Measurements from ENCODE around the gene FCAMR. TPM values are rescaled to one million over a fixed set of nuclear protein-coding genes. Genes with fewer than 3 reads are reported as not detected.

Gene FCAMR
- polyA plus RNA-seq, 3 donors = not detected

- 88% methylated on average over 2 of the region's 3 CpGs for WGBS (ENCODE audit: insufficient coverage)
- H3K79me2 ChIP-seq (ENCODE audit: insufficient read depth, low read length) = no peaks in the 10 kb centered on the region
- TF ChIP-seq CTCF (IDR thresholded peaks at IDR 0.05) = peak; percentile 58
- H3K27me3 ChIP-seq (ENCODE audit: control insufficient read depth in 2 of 2, insufficient read depth in 2 of 2, low read length in 2 of 2) = peaks cover 0 to 4% of the 10 kb centered on the region in 2 donors
- H3K27ac ChIP-seq (ENCODE audit: low read depth in 1 of 2, low read length in 2 of 2) = no peak overlapping the region
- Mint-ChIP-seq H3K9me3 (no peaks in the 10 kb centered on the region), H3K4me3 (no peak overlapping the region), H3K27me3 (ENCODE audit: low read depth in 3 of 3) (peaks cover 9 to 15% (median 12%) of the 10 kb centered on the region in 3 donors), H3K36me3 (no peaks in the 10 kb centered on the region), H3K27ac (no peak overlapping the region), H3K4me1 (no peaks in the 10 kb centered on the region)
- no peak overlapping the region for H3K9ac ChIP-seq (ENCODE audit: insufficient read depth, low read length, poor library complexity, severe bottlenecking)
- H3K4me1 ChIP-seq (ENCODE audit: control insufficient read depth in 1 of 2, insufficient read depth in 2 of 2, low read length in 2 of 2) = no peaks in the 10 kb centered on the region
- H3K4me2 ChIP-seq (replicated peaks; ENCODE audit: extremely low read depth, low read length, poor library complexity, severe bottlenecking) = no peak overlapping the region
- H3K9me3 ChIP-seq (replicated peaks in 1 of 2; ENCODE audit: control insufficient read depth in 1 of 2, insufficient read depth in 1 of 2, low read length in 2 of 2) = no peaks in the 10 kb centered on the region
- DNase-seq = peak; percentile 6 to 20 (median 13)
- intact Hi-C loops (cut with micrococcal nuclease) = loop anchor here (2.0 to 10.0 kb wide), 4 partner anchors 42 to 347 kb away; no protein-coding TSS in a partner anchor
- no peaks in the 10 kb centered on the region for H3K36me3 ChIP-seq (replicated peaks in 1 of 2; ENCODE audit: control insufficient read depth in 1 of 2, insufficient read depth in 2 of 2, low read length in 2 of 2)
- H4K20me1 ChIP-seq (ENCODE audit: insufficient read depth, low read length) = no peaks in the 10 kb centered on the region
- no peak overlapping the region for H3K4me3 ChIP-seq (replicated peaks in 1 of 3; ENCODE audit: low read depth in 2 of 3, low read length in 3 of 3)
- no peak overlapping the region for H2AFZ ChIP-seq (ENCODE audit: insufficient read depth, low read depth, low read length, poor library complexity, severe bottlenecking)
These were observed 9.3 kb upstream of the FCAMR start for GRCh38 chr1:206979379-206980043.

- Histone ChIP-seq H2AFZ (ENCODE audit: insufficient read depth, low read depth, low read length, poor library complexity, severe bottlenecking) (no peak overlapping the region), H3K27me3 (ENCODE audit: control insufficient read depth in 2 of 2, insufficient read depth in 2 of 2, low read length in 2 of 2) (peaks cover 0 to under 1% of the 10 kb centered on the region in 2 donors), H3K9ac (ENCODE audit: insufficient read depth, low read length, poor library complexity, severe bottlenecking) (no peak overlapping the region), H3K4me1 (ENCODE audit: control insufficient read depth in 1 of 2, insufficient read depth in 2 of 2, low read length in 2 of 2) (no peaks in the 10 kb centered on the region), H3K79me2 (ENCODE audit: insufficient read depth, low read length) (no peaks in the 10 kb centered on the region), H3K9me3 (replicated peaks in 1 of 2; ENCODE audit: control insufficient read depth in 1 of 2, insufficient read depth in 1 of 2, low read length in 2 of 2) (no peaks in the 10 kb centered on the region), H4K20me1 (ENCODE audit: insufficient read depth, low read length) (no peaks in the 10 kb centered on the region), H3K36me3 (replicated peaks in 1 of 2; ENCODE audit: control insufficient read depth in 1 of 2, insufficient read depth in 2 of 2, low read length in 2 of 2) (no peaks in the 10 kb centered on the region), H3K4me2 (replicated peaks; ENCODE audit: extremely low read depth, low read length, poor library complexity, severe bottlenecking) (no peak overlapping the region), H3K4me3 (replicated peaks in 1 of 3; ENCODE audit: low read depth in 2 of 3, low read length in 3 of 3) (no peak overlapping the region), H3K27ac (ENCODE audit: low read depth in 1 of 2, low read length in 2 of 2) (no peak overlapping the region)
- H3K4me1 Mint-ChIP-seq = peaks cover 2% of the 10 kb centered on the region
- H3K9me3 Mint-ChIP-seq = no peaks in the 10 kb centered on the region
- WGBS (ENCODE audit: insufficient coverage) = 79% methylated on average over 5 of the region's 7 CpGs
- no peak for DNase-seq
- H3K36me3 Mint-ChIP-seq = peaks cover 0 to 2% of the 10 kb centered on the region in 2 donors
- H3K27ac Mint-ChIP-seq = no peak overlapping the region
- no peak overlapping the region for H3K4me3 Mint-ChIP-seq
- intact Hi-C loops (cut with micrococcal nuclease) = loop anchor here in 1 of 2 donors (10.0 kb wide), 1 partner anchor 63 kb away; no protein-coding TSS in a partner anchor
- peaks cover 6 to 11% (median 10%) of the 10 kb centered on the region in 3 donors for H3K27me3 Mint-ChIP-seq (ENCODE audit: low read depth in 3 of 3)
- TF ChIP-seq CTCF (IDR thresholded peaks at IDR 0.05) = no peak
These were observed 8.0 kb upstream of the FCAMR start for GRCh38 chr1:206978259-206978658.

Measured in CD14-positive monocyte (primary cell).